GM18520 (cell line): Measurements from ENCODE around the gene IFI6.
A peak's percentile ranks its signal among the peaks of the same experiment; 100 is the strongest.
"Not testable (repeated sequence)": the region's sequence is repeated elsewhere in the genome, so short reads cannot be mapped to it uniquely, and the experiment has no call there.

ENCODE experiments used
- ATAC-seq: cut with Tn5 transposase; IDR thresholded peaks from one replicate; pipeline ENCODE4 v1.9.1; 2021; ENCODE audit not compliant: unreplicated experiment

Gene IFI6, protein sequence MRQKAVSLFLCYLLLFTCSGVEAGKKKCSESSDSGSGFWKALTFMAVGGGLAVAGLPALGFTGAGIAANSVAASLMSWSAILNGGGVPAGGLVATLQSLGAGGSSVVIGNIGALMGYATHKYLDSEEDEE

DNA sequence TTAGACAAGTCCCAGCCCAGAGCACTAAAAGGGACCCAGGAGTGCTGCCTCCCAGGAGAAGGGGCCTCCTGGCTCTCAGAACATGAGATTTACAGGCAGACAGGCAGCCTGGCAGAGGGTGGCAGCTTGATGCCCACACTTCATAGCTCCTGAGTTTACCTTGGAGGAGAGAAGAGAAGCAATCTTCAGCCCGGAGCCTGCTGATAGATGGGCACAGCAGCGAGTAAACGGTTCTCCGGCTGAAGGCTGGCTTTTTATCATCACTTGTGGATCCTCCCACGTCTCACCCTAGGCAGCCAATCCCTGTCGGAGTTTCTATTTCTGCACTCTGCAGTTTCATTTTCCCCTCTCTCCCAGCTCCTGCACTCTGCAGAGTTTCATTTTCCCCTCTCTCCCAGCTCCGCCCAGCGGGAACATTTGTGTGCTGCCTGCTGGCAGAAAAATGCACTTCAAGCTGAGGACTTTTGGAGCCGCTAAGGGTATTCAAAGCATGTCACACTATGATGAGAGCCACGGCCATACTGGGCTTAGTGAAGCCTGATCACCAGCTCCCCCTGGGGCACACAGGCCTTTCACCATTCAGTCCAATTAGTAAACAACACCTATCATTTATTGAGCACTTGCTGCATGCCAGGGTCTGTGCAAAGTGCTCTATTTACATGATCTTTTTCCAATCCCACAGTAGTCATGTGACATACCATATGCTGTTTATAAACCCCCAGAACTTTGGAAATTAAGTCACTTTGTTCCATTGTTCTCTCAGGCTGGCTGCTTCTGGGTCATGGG, at the start of gene IFI6:
Gene IFI6, minus strand, starts transcription at position 229 of the 786 bp plus-strand sequence. CDS start 2,878 bp downstream, outside the sequence.
- ATAC-seq = peak; percentile 65

DNA sequence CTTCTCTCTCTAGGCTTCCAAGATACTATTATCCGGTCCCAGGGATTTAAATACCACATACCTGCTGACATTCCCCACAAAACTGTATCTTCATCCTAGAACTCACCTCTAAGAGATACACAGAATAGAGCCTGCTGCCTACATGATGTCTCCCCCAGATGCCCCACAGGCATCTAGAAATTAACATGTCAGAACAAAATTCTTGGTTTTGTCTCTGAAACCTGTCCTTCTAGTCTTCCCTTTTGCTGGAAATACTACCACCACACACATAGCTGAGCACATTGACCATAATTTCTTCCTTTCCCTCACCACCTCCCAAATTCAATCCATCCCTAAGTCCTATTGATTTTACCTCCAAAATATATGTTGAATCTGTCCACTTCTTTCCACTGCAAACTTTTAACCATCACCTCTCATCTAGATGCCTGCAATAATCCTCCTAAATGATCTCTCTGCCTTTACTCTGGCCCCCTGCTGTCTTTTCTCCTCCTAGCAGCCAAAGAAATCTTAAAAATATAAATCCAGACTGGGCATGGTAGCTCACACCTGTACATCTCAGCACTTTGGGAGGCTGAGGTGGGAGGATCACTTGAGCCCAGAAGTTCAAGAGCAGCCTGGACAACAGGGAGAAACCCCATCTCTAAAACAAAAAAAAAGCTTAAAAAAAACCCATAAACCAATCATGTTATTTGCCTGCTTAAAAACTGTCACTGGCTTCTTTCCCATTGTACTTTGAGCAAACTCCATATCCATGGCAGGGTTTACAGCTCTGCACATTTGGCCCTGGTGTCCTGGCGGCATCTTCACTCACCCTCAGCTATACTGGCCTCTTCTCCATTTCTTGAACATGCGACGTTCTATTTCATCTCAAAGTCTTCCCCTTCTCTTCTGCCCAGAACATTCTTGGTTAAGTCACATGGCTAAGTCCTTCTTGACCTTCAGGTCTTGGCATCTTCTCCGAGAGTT, 47.6 kb upstream of the IFI6 start:
- no peak for ATAC-seq

DNA sequence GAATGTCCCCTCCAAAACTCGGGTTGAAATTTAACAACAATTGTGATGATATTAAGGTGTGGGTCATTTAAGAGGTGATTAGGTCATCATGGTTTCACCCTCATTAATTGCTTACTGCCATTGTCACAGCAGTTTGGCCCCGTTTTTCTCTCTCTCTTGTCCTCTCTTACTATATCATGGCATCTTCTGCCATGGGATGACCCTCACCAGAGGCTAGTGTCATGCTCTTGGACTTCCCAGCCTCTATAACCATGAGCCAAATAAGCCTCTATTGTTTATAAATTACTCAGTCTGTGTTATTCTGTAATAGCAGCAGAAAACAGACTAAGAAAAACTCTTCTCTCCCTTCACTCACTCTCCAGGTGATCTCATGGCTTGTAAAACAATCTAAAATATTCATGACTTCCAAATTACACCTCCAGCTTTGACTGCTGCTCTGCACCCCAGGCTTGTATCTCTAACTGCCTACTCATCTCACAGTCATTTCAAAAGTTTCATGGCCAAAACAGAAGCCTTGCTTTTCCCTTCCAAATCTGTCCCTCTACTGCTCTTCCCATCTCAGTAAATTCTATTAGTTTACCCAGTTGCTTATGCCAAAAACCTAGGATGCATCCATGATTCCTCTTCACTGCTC, 44.4 kb upstream of the IFI6 start:
- no peak for ATAC-seq

DNA sequence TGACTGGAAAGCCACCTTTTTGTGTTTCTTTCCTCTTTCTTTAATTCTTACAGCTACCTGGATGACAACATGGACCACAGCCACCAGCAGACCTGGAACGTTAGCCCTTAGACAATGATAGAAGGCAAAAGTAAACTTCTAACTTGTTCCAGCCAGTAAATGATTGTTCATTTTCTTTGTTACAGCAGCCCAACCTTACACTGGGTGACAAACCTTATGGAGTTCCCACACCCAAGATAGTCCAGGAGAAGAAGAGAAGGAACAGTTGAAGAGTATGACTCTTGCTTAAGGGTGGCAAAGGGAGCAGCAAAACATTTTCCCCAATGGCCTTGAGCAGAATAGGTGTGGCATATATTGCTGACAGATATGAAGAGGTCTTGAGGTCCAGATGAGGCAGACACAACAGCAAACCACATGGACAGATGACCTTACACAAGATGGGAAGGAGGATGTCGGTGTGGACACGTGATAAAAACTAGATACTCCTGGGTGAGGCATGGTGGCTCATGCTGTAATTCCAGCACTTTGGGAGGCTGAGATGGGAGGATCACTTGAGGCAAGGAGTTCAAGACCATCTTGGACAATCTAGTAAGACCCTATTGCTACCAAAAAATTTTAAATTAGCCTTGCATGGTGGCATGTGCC, 42.0 kb upstream of the IFI6 start:
- ATAC-seq = no peak

DNA sequence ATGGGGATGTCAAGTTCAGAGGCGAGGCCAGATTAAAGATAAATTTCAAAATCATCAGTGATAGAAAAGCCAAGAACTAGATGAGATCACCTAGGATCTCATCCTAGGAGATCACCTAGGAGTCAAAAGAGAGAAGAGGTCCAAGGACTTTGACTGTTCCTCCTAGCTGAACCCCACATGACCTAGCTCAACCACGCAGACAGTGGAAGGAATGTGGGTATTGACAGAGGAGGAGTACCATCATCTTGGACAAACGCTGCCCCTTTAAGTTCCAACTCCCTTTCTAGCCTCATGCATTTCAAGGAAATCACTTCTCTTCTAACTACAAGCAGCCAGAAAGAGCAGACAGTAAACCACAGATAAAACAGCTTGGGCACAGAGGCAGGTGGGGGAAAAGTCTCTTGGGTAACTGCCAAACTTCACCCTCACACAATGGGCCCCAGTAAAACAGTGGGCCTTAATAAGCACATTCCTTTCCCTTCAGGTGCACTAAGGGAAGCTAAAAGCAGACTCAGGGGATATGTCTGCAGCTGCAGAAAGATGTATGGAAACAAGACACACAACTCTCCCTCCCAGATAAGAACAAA, 41.2 kb upstream of the IFI6 start:
- ATAC-seq = no peak

DNA sequence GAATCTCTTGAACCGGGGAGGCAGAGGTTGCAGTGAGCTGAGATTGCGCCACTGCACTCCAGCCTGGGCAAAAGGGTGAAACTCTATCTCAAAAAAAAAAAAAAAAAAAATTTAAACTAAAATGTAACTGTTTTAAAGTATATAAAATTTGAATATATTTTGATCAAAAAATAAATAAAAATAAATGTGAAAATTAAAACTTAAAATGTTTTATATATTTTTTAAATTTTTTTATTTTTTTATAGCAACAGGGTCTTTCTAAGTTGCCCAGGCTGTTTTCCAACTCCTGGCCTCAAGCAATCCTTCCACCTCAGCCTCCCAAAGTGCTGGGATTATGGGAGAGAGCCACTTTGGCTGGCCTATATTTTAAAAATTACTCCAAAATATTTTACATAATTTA, 38.6 kb upstream of the IFI6 start:
- no peak for ATAC-seq

DNA sequence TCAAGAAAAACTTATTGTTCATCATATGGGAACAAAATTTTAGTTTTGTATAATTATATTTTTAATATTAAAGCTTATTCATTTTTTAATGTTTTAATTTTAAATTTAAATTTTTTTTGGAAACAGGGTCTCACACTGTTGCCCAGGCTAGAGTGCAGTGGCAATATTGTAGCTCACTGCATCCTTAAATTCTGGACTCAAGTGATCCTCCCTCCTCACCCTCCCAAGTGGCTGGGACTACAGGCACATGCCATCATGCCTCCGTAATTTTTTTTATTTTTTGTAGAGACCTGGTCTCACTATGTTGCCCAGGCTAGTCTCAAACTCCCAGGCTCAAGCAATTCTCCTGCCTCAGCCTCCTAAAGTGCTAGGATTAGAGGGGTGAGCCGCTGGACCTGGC, 33.6 kb upstream of the IFI6 start:
- ATAC-seq = no peak

DNA sequence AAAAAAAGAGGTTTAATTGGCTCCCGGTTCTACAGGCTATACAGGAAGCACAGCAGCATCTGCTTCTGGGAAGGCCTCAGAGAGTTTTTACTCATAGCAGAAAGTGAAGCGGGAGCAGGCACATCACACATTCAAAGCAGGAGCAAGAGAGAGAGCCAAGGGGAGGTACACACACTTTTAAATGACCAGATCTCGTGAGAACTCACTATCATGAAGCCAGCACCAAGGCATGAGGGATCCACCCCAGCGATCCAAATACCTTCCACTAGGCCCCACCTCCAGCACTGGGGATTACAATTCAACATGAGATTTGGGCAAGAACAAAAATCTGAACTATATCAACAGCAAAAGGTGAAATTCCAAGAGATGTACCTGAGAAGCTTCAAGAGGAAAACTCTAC, 33.0 kb upstream of the IFI6 start:
- ATAC-seq = no peak

DNA sequence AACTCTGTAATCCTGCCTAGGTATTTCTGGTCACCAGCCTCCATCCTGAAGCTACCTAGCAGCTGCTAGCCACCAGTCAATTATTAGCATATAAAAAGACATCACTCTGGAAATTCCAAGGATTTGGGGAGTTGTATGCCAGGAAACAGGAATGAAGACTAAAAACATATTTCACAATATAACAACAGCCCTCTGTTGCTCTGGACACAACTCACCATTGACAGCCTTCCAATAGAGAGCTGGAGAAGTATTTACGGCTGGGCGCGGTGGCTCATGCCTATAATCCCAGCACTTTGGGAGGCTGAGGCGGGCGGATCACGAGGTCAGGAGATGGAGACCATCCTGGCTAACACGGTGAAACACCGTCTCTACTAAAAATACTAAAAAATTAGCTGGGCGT, 24.8 kb upstream of the IFI6 start:
- ATAC-seq = not testable (repeated sequence)

DNA sequence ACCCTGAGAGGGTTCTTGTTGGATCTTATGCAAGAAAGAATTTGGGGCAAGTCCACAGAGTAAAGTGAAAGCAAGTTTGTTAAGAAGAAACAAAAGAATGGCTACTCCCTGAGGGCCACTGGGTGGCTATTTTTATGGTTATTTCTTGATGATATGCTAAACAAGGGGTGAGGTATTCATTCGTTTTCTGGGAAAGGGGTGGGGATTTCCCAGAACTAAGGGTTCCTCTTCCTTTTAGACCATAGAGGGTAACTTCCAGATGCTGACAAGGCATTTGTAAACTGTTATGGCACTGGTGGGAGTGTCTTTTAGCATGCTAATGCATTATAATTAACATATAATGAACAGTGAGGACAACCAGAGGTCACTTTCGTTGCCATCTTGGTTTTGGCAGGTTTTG, 18.2 kb upstream of the IFI6 start:
- no peak for ATAC-seq

DNA sequence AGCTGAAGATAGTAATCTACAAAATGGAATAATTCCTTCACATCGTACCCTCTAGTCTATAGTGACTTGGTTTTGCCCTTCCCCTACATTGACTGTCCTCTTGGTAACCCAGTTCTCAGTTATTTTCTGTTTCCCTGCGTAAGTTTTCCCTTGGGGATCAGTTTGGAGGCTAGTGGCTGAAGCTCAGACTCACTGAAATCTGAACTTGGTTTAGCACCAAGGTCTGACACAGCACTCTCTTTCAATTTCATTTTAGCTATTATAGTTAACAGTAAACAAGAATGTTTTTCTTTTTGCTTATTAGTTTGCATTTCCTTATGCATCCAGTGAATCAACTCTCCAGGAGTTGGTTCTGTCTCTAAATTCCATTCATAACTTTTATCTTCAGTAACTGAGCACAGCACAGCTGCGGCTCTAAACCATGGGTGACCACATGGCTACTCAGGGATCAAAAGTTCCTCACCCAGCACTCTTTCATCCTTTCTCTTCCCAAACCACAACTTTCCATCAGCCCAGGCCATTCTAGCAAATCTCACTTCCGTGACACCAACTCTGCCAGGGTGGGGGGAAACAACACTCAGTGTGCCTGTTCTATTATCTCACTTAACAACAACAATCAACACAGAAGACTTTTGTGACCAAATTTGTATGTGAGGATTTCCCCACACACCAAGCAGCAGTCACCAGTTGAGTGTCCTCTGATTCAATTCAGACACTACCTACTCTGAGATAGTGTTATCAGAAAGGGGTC, 17.6 kb upstream of the IFI6 start:
- ATAC-seq = peak; percentile 66

DNA sequence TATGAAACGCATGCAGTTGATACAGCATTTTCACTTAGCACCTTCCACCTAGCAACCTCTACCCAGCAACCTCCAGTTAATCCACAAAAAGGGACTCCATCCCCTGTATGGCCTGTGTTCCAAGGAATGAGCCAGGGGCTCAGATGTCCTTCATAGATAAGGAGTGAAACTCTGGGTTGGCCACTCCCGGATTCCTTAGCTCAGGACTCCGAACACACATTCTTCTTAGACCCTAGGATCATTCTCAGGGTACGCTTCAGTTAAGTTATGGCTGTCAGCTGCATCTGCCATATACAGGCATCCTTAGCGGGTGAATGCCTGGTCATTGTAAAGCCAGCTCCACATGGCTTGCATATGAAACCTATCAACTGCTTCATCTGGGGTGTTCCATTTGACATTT, 15.9 kb upstream of the IFI6 start:
- ATAC-seq = no peak

DNA sequence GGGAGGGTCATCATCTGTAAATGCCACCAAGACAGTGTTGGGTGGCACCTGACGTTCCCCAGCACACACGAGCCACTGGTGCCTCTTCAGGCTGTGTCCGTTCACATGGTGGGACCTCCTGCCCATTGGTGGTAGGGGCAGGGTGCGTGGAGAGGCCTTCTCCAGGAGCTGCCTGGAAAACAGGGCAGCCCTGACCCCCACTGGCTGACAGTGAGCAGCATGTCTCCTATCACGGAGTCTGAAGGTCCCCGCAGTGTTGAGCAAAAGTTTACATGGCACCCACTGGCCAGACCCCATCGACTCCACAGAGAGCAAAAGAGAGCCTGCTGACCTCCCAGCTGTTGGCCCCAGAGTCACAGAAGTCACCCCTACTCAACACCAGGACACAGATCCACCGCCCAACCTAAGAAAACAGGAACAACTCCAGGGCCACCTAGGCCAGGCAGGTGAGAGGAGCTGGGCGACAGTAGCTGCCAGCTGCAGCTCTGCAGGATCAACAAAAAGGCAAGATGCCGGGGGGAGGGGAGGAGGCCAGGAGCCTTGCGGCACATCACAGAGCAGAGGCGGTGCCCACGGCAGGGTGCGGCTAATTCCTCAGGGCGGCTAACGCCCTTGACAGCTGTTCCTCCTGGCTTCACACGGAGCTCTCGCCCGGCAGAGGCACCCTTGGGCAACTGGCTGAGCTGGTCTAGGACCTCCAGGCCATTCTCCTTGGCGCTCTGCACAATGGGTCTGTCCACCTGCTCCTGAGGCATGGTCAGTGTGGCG, 14.4 kb upstream of the IFI6 start:
- no peak for ATAC-seq

DNA sequence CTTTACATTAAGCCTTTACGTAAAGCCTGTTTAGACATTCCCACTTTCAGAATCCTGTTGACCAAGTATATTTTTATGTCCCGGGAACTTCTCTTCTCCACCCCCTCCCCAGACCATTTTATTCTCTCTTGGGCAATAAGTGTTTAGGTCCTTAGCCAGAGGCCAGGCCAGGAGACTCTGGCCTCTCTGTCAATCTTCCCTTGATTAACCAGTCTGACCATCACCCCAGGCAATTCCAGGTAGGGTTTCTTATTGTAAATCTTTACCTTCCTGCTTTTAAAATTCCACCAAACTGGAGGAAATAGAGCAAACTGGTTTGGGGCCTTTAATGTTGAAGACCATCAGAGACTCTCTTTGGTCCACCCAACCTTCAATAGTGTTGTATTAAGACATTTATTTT, 12.2 kb upstream of the IFI6 start:
- no peak for ATAC-seq

DNA sequence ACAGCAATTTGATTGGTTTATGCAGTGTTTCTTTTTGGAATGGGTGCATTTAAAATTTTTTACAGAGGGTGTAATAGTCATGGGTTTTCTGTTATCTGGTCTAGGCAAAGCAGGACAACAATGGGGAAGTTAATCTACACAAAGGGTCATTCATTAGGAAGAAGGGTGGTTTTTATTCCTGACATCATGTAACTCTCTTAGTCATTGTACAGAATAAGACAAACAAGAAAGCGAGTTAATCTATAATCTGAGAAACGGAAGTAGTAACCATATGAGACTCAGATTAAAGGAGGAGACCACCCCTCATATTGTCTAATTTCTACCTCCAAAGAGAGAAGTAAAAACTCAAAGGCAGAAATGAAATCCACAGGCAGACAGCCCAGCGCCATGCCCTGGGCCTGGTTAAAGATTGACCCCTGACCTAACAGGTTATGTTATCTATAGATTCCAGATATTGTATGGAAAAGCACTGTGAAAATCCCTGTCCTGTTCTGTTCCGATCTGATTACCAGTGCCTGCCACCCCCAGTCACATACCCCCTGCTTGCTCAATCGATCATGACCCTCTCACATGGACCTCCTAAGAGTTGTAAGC, 10.5 kb upstream of the IFI6 start:
- no peak for ATAC-seq

DNA sequence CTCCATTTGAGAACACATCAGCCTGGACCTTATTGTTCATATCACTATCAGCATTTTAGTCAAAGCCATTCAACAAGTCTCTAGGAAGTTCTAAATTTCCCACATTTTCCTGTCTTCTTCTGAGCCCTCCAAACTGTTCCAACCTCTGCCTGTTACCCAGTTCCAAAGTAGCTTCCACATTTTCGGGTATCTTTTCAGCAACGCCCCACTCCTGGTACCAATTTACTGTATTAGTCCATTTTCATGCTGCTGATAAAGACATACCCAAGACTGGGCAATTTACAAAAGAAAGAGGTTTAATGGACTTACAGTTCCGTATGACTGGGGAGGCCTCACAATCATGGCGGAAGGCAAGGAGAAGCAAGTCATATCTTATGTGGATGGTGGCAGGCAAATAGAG, 9.6 kb upstream of the IFI6 start:
- ATAC-seq = not testable (repeated sequence)

DNA sequence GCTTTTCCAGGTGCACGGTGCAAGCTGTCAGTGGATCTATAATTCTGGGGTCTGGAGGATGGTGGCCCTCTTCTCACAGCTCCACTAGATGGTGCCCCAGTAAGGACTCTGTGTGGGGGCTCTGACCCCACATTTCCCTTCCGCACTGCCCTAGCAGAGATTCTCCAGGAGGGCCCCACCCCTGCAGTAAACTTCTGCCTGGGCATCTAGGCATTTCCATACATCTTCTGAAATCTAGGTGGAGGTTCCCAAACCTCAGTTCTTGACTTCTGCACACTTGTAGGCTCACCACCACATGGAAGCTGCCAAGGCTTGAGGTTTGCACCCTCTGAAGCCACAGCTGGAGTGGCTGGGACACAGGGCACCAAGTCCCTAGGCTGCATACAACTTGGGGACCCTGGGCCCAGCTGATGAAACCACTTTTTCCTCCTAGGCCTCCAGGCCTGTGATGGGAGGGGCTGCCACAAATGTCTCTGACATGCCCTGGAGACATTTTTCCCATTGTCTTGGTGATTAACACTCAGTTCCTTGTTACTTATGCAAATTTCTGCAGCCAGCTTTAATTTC, 8.3 kb upstream of the IFI6 start:
- not testable (repeated sequence) for ATAC-seq

DNA sequence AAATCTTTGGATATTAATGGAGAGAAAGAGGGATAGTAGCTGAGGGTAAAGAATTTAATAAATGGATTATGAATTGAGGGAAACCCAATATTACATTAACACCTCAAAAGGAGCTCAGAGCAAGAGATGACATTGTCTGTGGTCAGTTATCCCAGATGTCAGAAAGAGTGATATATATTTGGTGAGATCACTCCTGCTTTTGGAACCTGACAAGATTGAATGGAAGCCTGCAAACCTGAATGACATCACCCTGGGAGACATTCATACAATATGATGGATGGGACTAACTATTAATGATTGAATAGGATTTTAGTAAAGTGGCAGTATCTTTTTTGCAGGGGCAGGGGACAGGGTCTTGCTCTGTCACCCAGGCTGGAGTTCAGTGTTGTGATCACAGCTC, 6.8 kb upstream of the IFI6 start:
- no peak for ATAC-seq
